A549 treated with RU486 at 1 μM for 4 hours (cell line): ENCODE measurements around the gene ZMYND19. TPM values are rescaled to one million over a fixed set of nuclear protein-coding genes. Genes with fewer than 3 reads are reported as not detected.

Experiments
- total RNA-seq: library from RNA; stranded (reverse); fragments of 200-300 nt; extraction: Qiagen RNA extraction; gene quantifications from 5 replicates; pipeline ENCODE4 v1.2.3, GENCODE V29; 2022; ENCODE audit warnings: low read depth

Gene ZMYND19
- 33.6 to 54.8 TPM (median 52.3 TPM) in 5 replicates for total RNA-seq

DNA sequence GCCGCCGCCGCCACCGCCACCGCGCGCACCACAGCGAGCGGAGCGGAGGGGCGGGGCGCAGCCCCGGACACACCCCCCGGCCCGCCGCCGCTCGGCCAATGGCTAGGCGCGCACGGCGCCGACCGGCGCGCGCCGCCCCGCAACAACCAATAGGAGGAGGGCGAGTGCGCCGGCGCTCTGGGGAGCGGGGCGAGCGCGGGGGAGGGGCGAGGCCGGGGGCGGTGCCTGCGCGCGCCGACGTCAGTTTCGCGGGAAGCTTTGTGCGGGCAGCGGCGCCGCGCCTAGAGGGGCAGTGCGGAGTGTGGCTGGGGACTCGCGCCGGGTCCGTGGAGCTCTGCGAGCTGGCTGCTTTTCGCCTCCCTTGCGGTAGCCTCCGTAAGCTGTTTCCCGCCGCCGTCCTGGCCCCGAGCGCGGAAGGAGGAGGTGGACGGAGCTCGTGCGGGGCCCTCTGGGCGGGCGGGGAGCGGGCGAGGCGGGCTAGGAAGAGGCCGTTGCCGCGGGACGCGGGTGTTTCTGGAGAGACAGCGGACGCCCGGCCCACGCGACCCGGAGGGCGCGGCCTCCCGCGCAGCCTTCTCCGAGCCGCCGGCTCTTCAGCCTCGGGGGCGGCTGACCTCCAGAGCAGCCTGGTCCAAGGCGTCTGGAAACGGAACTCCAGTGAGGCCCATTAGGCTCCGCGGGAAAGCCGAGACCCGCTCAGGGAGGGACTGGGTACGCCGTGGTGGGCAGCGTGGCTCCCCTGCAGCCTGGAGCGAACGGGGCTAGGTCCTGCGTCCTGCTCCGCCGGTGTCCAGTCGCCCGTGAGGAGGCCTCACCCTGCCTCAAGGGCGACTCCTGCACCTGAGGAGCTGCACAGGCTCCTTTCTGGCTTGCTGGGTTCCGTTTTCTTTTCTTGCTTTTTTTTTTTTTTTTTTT is at the start of gene ZMYND19:
Gene ZMYND19, minus strand, starts transcription at position 44 of the 915 bp plus-strand sequence. CDS start 249 bp downstream, outside the sequence.

DNA sequence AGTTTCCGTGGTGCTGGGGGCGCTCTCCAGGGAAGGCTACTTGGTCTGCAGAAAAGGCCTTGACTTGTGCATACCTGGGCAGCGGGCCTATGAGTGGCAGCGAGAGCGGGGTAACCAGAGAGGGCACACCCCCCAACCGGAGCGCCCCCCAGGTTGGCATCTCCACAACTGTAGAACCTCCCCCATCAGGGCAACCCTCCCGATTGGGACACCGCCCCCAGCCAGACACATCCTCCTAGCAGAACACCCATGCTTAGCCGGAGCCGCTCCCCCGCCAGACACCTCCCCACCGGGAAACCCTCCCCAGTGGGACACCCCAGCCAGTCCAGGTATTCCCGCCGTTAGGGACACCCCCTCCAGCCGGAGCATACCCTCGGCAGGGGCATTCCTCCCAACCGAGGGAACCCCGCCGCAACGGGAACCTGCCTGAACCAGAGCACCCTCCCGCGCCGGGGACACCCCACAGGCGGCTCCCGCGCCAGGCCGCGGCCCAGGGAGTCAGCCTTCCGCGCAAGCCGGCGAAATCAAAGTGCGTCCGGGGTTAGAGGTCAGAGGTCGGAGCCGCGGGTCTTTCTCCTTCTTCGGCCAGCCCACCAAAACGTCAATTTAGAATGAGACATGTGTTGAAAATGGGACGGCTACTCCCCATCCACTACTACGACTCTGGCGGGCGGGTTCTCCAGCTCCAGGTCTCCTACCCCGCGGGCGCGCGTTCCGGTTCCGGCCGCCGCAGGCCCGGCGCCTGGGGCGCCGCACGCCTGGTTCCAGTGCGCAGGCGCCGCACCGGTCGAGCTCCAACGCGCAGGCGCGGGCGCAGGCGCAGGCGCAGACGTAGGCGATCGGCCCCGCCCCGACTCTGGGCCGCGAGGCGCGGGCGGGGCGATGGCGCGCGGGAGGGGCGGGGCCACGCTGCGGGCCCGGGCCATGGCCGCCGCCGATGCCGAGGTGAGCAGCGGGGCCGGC is 28.1 kb upstream of the ZMYND19 start, which contains the start of gene EHMT1:
Gene EHMT1, plus strand, starts transcription at position 901 of the 963 bp plus-strand sequence. Its CDS starts 24 bp downstream, at position 925.

DNA sequence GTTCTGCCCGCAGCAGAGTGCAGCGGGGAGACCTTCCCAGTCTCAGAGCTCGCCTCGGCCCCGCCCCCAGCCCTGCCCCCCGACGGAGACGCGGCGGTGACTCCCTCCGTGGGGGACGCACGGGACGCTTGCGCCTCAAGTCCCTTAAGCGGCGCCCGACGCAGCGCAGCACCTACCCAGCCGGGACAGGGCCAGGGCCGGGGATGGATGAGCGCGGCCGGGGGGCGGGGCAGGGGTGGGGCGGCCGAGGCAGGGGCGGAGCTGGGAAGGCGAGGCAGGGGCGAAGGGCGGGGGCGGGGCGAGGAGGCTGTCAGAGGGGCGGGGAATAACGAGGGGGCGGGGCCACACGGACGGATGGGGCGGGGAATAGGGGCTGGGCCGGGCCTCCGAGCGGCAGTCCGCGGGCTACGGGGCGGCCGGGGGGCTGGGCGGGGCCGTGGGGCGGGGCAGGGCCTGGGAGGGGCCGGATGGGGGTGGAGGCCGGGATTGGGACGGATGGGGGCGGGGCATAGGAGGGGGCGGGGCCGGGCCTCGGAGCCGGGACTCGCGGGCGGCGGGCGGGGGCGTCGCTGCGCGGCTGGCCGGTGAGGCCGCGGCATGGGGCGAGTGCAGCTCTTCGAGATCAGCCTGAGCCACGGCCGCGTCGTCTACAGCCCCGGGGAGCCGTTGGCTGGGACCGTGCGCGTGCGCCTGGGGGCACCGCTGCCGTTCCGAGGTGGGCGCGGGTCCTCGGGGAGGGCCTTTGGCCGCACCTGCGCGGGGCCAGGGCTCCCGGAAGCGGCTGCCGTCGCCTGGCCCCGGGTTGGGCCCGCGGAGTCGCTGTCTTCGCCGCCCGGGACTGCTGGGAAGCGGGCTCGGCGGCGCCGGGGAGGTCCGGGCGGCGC is 15.1 kb upstream of the ZMYND19 start, which contains the start of gene ARRDC1:
Gene ARRDC1, plus strand, starts transcription at position 566 of the 884 bp plus-strand sequence. Its CDS starts 32 bp downstream, at position 598.

DNA sequence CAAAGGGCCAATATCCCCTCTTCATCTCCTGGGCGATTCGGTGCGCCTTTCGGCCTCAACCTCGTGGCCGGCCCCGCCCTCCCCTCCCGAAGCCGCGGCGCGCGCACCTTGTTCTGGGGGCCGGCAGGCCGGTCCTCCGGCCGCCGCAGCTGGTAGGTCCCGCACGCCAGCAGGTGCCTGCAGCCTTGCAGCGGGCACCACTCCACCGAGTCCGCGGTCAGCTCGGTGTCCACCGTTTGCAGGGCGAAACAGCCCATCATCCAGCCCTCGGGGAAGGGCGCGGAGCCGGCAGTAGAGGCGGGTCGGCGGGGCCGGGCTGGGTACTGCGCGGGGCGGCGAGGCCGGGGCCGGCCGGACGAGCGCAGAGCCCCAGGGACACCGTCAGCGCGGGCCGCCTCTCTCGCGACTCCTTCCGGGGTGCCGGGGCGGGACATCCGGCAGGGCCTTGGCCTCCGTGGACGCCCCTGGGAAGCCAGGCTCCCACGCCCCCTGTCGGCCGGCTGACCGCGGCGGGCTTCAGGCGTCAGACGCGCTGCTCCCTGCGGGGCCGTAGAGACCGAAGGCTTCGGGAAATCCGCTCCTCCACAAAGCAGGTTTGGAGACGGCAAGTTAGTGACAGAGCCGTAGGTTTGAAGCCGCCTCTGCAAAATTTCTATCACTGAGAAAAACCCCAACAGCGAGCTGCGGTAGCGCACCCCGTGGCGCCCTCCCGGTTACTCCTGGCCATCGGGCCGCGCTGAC is 11.6 kb downstream of the ZMYND19 start, which contains the start of gene DPH7:
Gene DPH7, minus strand, starts transcription at position 408 of the 741 bp plus-strand sequence. Its CDS starts 148 bp downstream, at position 260.

DNA sequence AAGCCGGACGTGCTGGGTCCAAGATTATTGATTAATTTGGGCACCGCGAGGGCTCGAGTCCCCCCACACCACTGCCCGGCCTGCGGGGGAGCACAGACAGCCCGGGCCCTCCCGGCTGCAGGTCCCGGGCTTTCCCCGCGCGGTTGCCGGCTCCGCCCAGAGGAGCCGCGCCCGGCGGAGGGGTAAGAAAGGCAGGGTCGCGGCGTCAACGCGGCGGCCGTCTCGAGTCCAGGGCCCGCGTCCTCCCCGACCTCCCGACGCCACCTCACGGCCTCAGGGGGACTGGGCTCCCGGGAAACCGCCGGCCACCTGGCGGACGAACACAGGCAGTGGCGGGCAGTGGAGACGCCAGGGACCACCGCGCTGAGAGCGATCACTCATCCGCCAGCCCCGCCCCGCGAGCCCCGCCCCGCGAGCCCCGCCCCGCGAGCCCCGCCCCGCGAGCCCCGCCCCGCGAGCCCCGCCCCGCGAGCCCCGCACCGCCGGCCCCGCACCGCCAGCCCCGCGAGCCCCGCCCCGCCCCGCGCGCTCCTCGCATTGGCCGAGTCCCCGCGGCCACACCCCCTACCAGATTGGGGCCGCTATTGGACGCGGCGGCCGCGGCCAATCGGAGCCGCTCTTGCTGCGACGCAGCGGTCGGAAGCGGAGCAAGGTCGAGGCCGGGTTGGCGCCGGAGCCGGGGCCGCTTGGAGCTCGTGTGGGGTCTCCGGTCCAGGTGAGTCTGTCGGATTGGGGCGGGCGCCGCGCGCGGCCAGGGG is 38.9 kb downstream of the ZMYND19 start, which contains the start of gene MRPL41:
Gene MRPL41, plus strand, starts transcription at position 616 of the 758 bp plus-strand sequence. CDS start 203 bp downstream, outside the sequence.

DNA sequence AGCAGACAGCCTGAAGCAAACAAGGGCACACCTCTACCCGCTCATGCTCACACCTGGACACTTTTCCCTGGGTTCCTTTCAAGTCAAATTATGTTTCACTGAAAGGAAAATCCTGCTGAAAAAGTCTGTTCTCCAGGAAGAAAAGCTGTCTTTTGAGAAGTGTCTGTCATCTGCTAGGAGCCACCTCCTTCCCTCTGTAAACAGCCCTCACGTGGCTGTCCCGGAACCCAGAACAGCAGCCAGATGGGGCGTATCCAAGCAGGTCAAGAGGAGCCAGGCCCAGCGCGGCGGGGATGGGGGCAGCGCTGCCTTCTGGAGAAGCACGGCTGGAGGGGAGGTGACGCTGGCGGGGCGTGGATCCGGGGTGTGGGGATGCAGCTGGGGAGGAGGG is 40.1 kb downstream of the ZMYND19 start, which contains the start of gene PNPLA7:
Gene PNPLA7, minus strand, starts transcription at position 172 of the 391 bp plus-strand sequence. CDS start 205 bp downstream, outside the sequence.

Other genes starting within 250 kb of the ZMYND19 start
- 4.0 to 7.3 TPM (median 5.5 TPM) in 5 replicates for gene EXD3, start 167.3 kb downstream of the ZMYND19 start, total RNA-seq
- 1.1 to 2.4 TPM (median 1.7 TPM) in 5 replicates for gene NOXA1, start 167.1 kb downstream of the ZMYND19 start, total RNA-seq
- 0.15 to 0.31 TPM (median 0.20 TPM) in 5 replicates for gene ENTPD8, start 149.2 kb downstream of the ZMYND19 start, total RNA-seq
- 29.6 to 45.5 TPM (median 40.6 TPM) in 5 replicates for gene NSMF, start 131.2 kb downstream of the ZMYND19 start, total RNA-seq
- gene PNPLA7, start 40.1 kb downstream of the ZMYND19 start, total RNA-seq, result 0.54 to 0.85 TPM (median 0.83 TPM) in 5 replicates
- gene MRPL41, start 38.6 kb downstream of the ZMYND19 start, total RNA-seq, result 53.0 to 92.3 TPM (median 89.7 TPM) in 5 replicates
- 22.0 to 30.8 TPM (median 25.4 TPM) in 5 replicates for gene DPH7, start 11.6 kb downstream of the ZMYND19 start, total RNA-seq
- gene ARRDC1, start 15.2 kb upstream of the ZMYND19 start, total RNA-seq, result 19.3 to 30.4 TPM (median 28.1 TPM) in 5 replicates
- 35.7 to 43.9 TPM (median 40.5 TPM) in 5 replicates for gene EHMT1, start 28.5 kb upstream of the ZMYND19 start, total RNA-seq